ENCODE results near the gene BRDT.

Gene BRDT

GRCh38 chr1:91980663-91981062 lies 31.5 kb downstream of the BRDT start:
- TF ChIP-seq, protein P1, sequence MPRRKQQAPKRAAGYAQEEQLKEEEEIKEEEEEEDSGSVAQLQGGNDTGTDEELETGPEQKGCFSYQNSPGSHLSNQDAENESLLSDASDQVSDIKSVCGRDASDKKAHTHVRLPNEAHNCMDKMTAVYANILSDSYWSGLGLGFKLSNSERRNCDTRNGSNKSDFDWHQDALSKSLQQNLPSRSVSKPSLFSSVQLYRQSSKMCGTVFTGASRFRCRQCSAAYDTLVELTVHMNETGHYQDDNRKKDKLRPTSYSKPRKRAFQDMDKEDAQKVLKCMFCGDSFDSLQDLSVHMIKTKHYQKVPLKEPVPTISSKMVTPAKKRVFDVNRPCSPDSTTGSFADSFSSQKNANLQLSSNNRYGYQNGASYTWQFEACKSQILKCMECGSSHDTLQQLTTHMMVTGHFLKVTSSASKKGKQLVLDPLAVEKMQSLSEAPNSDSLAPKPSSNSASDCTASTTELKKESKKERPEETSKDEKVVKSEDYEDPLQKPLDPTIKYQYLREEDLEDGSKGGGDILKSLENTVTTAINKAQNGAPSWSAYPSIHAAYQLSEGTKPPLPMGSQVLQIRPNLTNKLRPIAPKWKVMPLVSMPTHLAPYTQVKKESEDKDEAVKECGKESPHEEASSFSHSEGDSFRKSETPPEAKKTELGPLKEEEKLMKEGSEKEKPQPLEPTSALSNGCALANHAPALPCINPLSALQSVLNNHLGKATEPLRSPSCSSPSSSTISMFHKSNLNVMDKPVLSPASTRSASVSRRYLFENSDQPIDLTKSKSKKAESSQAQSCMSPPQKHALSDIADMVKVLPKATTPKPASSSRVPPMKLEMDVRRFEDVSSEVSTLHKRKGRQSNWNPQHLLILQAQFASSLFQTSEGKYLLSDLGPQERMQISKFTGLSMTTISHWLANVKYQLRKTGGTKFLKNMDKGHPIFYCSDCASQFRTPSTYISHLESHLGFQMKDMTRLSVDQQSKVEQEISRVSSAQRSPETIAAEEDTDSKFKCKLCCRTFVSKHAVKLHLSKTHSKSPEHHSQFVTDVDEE (CRISPR knock-in tag; IDR thresholded peaks at IDR 0.05): no peak
- TF ChIP-seq TOX (CRISPR knock-in tag; IDR thresholded peaks at IDR 0.05; ENCODE audit: borderline replicate concordance) (no peak), PATZ1 (CRISPR knock-in tag; IDR thresholded peaks at IDR 0.05; ENCODE audit: borderline replicate concordance) (no peak), ZNF70 (CRISPR knock-in tag; IDR thresholded peaks at IDR 0.05) (no peak), ZNF8 (CRISPR knock-in tag; IDR thresholded peaks at IDR 0.05) (no peak), PPARA (CRISPR knock-in tag; IDR thresholded peaks at IDR 0.05; ENCODE audit: borderline replicate concordance) (no peak), ZC3H10 (CRISPR knock-in tag; IDR thresholded peaks at IDR 0.05) (no peak), RARB (CRISPR knock-in tag; IDR thresholded peaks at IDR 0.05) (no peak), ZFP30 (CRISPR knock-in tag; IDR thresholded peaks at IDR 0.05) (no peak)
- TF ChIP-seq, protein P2, sequence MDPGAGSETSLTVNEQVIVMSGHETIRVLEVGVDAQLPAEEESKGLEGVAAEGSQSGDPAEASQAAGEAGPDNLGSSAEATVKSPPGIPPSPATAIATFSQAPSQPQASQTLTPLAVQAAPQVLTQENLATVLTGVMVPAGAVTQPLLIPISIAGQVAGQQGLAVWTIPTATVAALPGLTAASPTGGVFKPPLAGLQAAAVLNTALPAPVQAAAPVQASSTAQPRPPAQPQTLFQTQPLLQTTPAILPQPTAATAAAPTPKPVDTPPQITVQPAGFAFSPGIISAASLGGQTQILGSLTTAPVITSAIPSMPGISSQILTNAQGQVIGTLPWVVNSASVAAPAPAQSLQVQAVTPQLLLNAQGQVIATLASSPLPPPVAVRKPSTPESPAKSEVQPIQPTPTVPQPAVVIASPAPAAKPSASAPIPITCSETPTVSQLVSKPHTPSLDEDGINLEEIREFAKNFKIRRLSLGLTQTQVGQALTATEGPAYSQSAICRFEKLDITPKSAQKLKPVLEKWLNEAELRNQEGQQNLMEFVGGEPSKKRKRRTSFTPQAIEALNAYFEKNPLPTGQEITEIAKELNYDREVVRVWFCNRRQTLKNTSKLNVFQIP (CRISPR knock-in tag; IDR thresholded peaks at IDR 0.05; ENCODE audit: borderline replicate concordance, low read depth): no peak
- no peak for ATAC-seq

GRCh38 chr1:91981996-91982609 lies 32.9 kb downstream of the BRDT start:
- TF ChIP-seq ZNF8 (CRISPR knock-in tag; IDR thresholded peaks at IDR 0.05) (no peak), SNAI2 (CRISPR knock-in tag; IDR thresholded peaks at IDR 0.05) (no peak), RARB (CRISPR knock-in tag; IDR thresholded peaks at IDR 0.05) (no peak), BACH2 (CRISPR knock-in tag; IDR thresholded peaks at IDR 0.05; ENCODE audit: borderline replicate concordance) (no peak), TOX (CRISPR knock-in tag; IDR thresholded peaks at IDR 0.05; ENCODE audit: borderline replicate concordance) (no peak), ZC3H10 (CRISPR knock-in tag; IDR thresholded peaks at IDR 0.05) (no peak), CSDC2 (CRISPR knock-in tag; IDR thresholded peaks at IDR 0.05) (no peak), ZFP3 (CRISPR knock-in tag; IDR thresholded peaks at IDR 0.05) (no peak), ARNTL (CRISPR knock-in tag; IDR thresholded peaks at IDR 0.05; ENCODE audit: borderline replicate concordance, low read depth) (no peak), OSR1 (CRISPR knock-in tag; IDR thresholded peaks at IDR 0.05) (no peak)
- TF ChIP-seq, protein P1 (CRISPR knock-in tag; IDR thresholded peaks at IDR 0.05): no peak
- ATAC-seq: no peak

DNA sequence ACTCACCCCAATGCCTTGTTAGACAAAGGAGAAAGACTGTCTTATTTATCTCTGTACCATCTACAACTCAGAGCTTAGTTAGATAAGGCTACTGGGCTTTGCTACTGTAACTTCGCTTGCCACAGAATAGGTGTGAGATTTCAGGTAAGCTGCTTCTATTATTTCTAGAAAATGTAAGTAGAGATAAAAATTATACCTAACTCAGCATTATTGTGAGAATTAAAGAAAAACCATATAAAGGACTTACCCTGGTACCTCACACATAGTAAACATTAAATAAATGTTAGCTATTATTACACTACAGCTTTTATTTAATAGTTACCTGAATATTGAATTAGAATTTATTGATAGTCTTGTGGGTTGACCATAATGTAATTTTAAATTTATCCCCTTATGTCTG lies 44.1 kb downstream of the BRDT start:
- TF ChIP-seq TOX (CRISPR knock-in tag; IDR thresholded peaks at IDR 0.05; ENCODE audit: borderline replicate concordance) (no peak), ZC3H10 (CRISPR knock-in tag; IDR thresholded peaks at IDR 0.05) (no peak)

DNA sequence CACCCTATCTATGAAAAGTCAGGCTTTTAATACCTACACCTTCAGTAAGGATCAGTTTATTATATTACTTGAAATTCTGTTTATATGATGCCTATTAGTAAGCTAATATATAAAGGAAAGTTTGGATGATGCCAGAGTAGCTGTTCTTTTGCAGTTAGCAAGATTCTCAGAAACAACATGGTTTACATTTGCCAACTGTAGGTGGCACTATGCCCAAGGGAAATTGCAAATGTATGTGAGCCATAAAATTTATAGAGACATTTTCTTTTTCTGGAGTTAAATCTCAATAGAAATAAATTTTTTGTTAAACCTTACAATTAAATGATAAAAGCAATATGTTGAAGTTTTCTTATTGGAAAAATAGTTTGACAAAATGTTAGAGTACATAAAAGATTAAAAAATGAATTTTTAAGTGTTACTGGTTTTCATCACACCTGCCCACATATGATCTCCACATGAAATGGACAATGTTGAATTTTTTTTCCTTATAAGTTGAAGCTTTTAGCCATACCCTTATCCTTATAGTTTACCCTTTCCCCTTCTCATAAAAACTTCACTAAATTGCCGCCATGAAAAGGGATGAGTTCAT lies 48.5 kb downstream of the BRDT start:
- ATAC-seq: peak; percentile 76; the same call in 2 of the 3 replicates
- TF ChIP-seq CSDC2 (CRISPR knock-in tag; IDR thresholded peaks at IDR 0.05) (no peak), RARB (CRISPR knock-in tag; IDR thresholded peaks at IDR 0.05) (no peak), ARNTL (CRISPR knock-in tag; IDR thresholded peaks at IDR 0.05; ENCODE audit: borderline replicate concordance, low read depth) (no peak), BACH2 (CRISPR knock-in tag; IDR thresholded peaks at IDR 0.05; ENCODE audit: borderline replicate concordance) (no peak), ZFP3 (CRISPR knock-in tag; IDR thresholded peaks at IDR 0.05) (no peak), ZFP30 (CRISPR knock-in tag; IDR thresholded peaks at IDR 0.05) (no peak), TCF4 (CRISPR knock-in tag; IDR thresholded peaks at IDR 0.05; ENCODE audit: borderline replicate concordance) (no peak), CSRNP3 (CRISPR knock-in tag; IDR thresholded peaks at IDR 0.05) (no peak)
- TF ChIP-seq, protein P2 (CRISPR knock-in tag; IDR thresholded peaks at IDR 0.05; ENCODE audit: borderline replicate concordance, low read depth): no peak

More for the DNA sequence above, 44.1 kb downstream of the BRDT start:
- ATAC-seq: no peak

Data from SK-N-SH treated with all-trans-retinoic acid at 6 μM for 48 hours (cell line).